Transverse colon (tissue), 4 donors: Measurements from ENCODE around the gene JPH2. TPM values are rescaled to one million over a fixed set of nuclear protein-coding genes. Genes with fewer than 3 reads are reported as not detected.
A peak's percentile ranks its signal among the peaks of the same experiment; 100 is the strongest.

ENCODE experiments used
- DNase-seq: peaks from one replicate; pipeline ENCODE4 v3.0.0-alpha.2; 2019
- H3K27ac ChIP-seq, 4 donors: fragments of 200-600 bp; sonication (generic); 2 replicates each; pipeline ENCODE4 v1.5.1; 2016 to 2018; ENCODE audit warnings: inconsistent platforms in 4 of 4
- H3K27me3 ChIP-seq: fragments of 200-600 bp; sonication (generic); 2 replicates; pipeline ENCODE4 v1.5.1; 2017; ENCODE audit warnings: inconsistent platforms
- H3K36me3 ChIP-seq, 4 donors: fragments of 200-600 bp; sonication (generic); 2 replicates each; pipeline ENCODE4 v1.5.1; 2017 to 2019; ENCODE audit warnings: inconsistent platforms in 4 of 4
- H3K4me1 ChIP-seq, 4 donors: fragments of 200-600 bp; sonication (generic); 2 replicates each; pipeline ENCODE4 v1.5.1; 2017 to 2020; ENCODE audit warnings: inconsistent platforms in 4 of 4
- H3K4me3 ChIP-seq, 4 donors: fragments of 200-600 bp; sonication (generic); 1 replicate in 1 of 4; 2 replicates in 3 of 4; pipeline versions ENCODE4 v1.5.1 to v1.6.1; 2017 to 2019; ENCODE audit warnings: inconsistent platforms in 4 of 4
- H3K9me3 ChIP-seq, 2 donors: fragments of 200-600 bp; sonication (generic); 2 replicates each; pipeline ENCODE4 v1.5.1; 2017 to 2019; ENCODE audit warnings: inconsistent platforms in 2 of 2
- CTCF ChIP-seq, 5 experiments: fragments of 200-600 bp in 3 of 5; fragments of 450-650 bp in 2 of 5; sonication (generic) in 3 of 5; IDR thresholded peaks; 1 replicate in 2 of 5; 2 replicates in 3 of 5; pipeline ENCODE4 v1.5.1; 2016 to 2017; ENCODE audit warnings: antibody characterized with exemption in 5 of 5, inconsistent platforms in 3 of 5, mild to moderate bottlenecking in 2 of 5, moderate library complexity in 1 of 5
- EP300 ChIP-seq: sonication (generic); formaldehyde crosslinking; IDR thresholded peaks from one replicate; pipeline ENCODE4 v1.6.1; 2017; ENCODE audit warnings: antibody characterized with exemption, low read depth
- POLR2A ChIP-seq: fragments of 450-650 bp; IDR thresholded peaks from one replicate; pipeline ENCODE4 v1.6.1; 2016; ENCODE audit warnings: antibody characterized with exemption, mild to moderate bottlenecking, moderate library complexity
- POLR2AphosphoS5 ChIP-seq, 3 donors: sonication (generic); formaldehyde crosslinking; IDR thresholded peaks; one replicate each; pipeline ENCODE4 v1.6.1; 2016; ENCODE audit warnings: antibody characterized with exemption in 3 of 3
- WGBS, 2 donors: methylation state at CpG; one replicate each; pipeline ENCODE4 v1.1.5; 2018; ENCODE audit warnings: low coverage in 1 of 2; 5-methylcytosine and 5-hydroxymethylcytosine counted together
- in situ Hi-C, 4 donors: fragments of 200-750 bp; cut with MboI; loops; one replicate each; pipeline versions ENCODE4 v1.15.0 to v1.15.1; 2017; ENCODE audit warnings: low sequenced_read_pairs in 3 of 4, low pct_ligation_motif_present in 1 of 4, low pct_unique_long_range_greater_than_20kb in 1 of 4
- intact Hi-C: fragments of 100-400 bp; cut with DNase I; formaldehyde crosslinking; loops from one replicate; pipeline ENCODE4 v1.15.1; 2023; ENCODE audit warnings: low total_unique reads
- total RNA-seq, 4 donors: library from RNA; depleted of rRNA; stranded (reverse); fragments of >200 nt; gene quantifications; one replicate each; pipeline ENCODE4 v1.1.0, GENCODE V29; 2016

JPH2 gene
- total RNA-seq, 4 donors from 2014 or later: 9.8 to 216 (median 18.3) TPM

GRCh38 chr20:44126445-44126844, 60.5 kb downstream of the JPH2 start:
- Histone ChIP-seq H3K36me3 (no peaks in the 10 kb centered on the region), H3K27me3 (peaks cover 18% of the 10 kb centered on the region), H3K27ac (no peak overlapping the region), H3K9me3 (no peaks in the 10 kb centered on the region), H3K4me1 (peaks cover 0 to 5% (median 2%) of the 10 kb centered on the region in 4 donors), H3K4me3 (no peak overlapping the region)
- intact Hi-C loops (no loop called here), in situ Hi-C loops (no loop called here)
- 87 to 100% methylated on average over 1 to 3 of the region's 3 CpGs for WGBS, 2 donors
- TF ChIP-seq POLR2A (no peak), CTCF (IDR thresholded peaks at IDR 0.05) (no peak), EP300 (no peak), POLR2AphosphoS5 (IDR thresholded peaks at IDR 0.05) (no peak)
- DNase-seq: no peak

- no peak for DNase-seq
- H3K9me3 ChIP-seq: no peaks in the 10 kb centered on the region
- 77 to 93% methylated on average over 2 to 12 of the region's 12 CpGs for WGBS, 2 donors
These were observed 61.5 kb downstream of the JPH2 start for GRCh38 chr20:44125332-44126127.

GRCh38 chr20:44123874-44124535, 63.0 kb downstream of the JPH2 start:
- no peak overlapping the region for H3K4me3 ChIP-seq
- peaks cover 18% of the 10 kb centered on the region for H3K27me3 ChIP-seq
- intact Hi-C loops: no loop called here
- DNase-seq: no peak
- H3K27ac ChIP-seq: peak overlapping the region; percentile 3 to 68 (median 41)
- TF ChIP-seq EP300: no peak
- no peak for TF ChIP-seq POLR2AphosphoS5 (IDR thresholded peaks at IDR 0.05)
- TF ChIP-seq CTCF (IDR thresholded peaks at IDR 0.05): no peak
- TF ChIP-seq POLR2A: no peak
- no peaks in the 10 kb centered on the region for H3K9me3 ChIP-seq
- WGBS, 2 donors: 83% methylated on average over 8 of the region's 8 CpGs; no CpG with 5 or more reads in 1 of the 2 donors
- peaks cover 0 to 5% (median 2%) of the 10 kb centered on the region in 4 donors for H3K4me1 ChIP-seq
- in situ Hi-C loops: loop anchor here in 2 of 4 donors (5.0 to 25.0 kb wide), 2 partner anchors 63 to 188 kb away; partner anchors contain the start of genes FITM2 (in 1 of the 2) and JPH2 (in 1 of the 2)
- no peaks in the 10 kb centered on the region for H3K36me3 ChIP-seq

More at GRCh38 chr20:44125332-44126127, 61.5 kb downstream of the JPH2 start:
- in situ Hi-C loops: no loop called here
- no peak for TF ChIP-seq EP300
- TF ChIP-seq POLR2AphosphoS5 (IDR thresholded peaks at IDR 0.05): no peak
- no peak for TF ChIP-seq CTCF (IDR thresholded peaks at IDR 0.05)
- no peak for TF ChIP-seq POLR2A
- no peak overlapping the region for H3K4me3 ChIP-seq
- H3K4me1 ChIP-seq: peaks cover 0 to 5% (median 2%) of the 10 kb centered on the region in 4 donors
- H3K36me3 ChIP-seq: no peaks in the 10 kb centered on the region
- intact Hi-C loops: no loop called here
- peaks cover 18% of the 10 kb centered on the region for H3K27me3 ChIP-seq
- H3K27ac ChIP-seq: peak overlapping the region in 2 of 4 donors; percentile 14 to 39

- peak overlapping the region; percentile 3 to 68 (median 41) for H3K27ac ChIP-seq
- 70% methylated on average over 4 to 7 of the region's 7 CpGs for WGBS, 2 donors
These were observed 63.7 kb downstream of the JPH2 start for GRCh38 chr20:44123251-44123650.

More at GRCh38 chr20:44123251-44123650, 63.7 kb downstream of the JPH2 start:
- TF ChIP-seq EP300 (no peak), CTCF (IDR thresholded peaks at IDR 0.05) (no peak), POLR2A (no peak), POLR2AphosphoS5 (IDR thresholded peaks at IDR 0.05) (no peak)
- intact Hi-C loops (no loop called here), in situ Hi-C loops (loop anchor here in 2 of 4 donors (5.0 to 25.0 kb wide), 2 partner anchors 64 to 189 kb away; partner anchors contain the start of genes FITM2 (in 1 of the 2) and JPH2 (in 1 of the 2))
- no peaks in the 10 kb centered on the region for H3K9me3 ChIP-seq
- no peak overlapping the region for H3K4me3 ChIP-seq
- H3K36me3 ChIP-seq: no peaks in the 10 kb centered on the region
- H3K27me3 ChIP-seq: peaks cover 18% of the 10 kb centered on the region
- peaks cover 0 to 5% (median 2%) of the 10 kb centered on the region in 4 donors for H3K4me1 ChIP-seq
- no peak for DNase-seq
